Esophagus muscularis mucosa (tissue), 4 donors: ENCODE data around the gene ARID1B. TPM values are rescaled to one million over a fixed set of nuclear protein-coding genes. Genes with fewer than 3 reads are reported as not detected.

Source experiments
- DNase-seq: peaks from one replicate; pipeline ENCODE4 v3.0.0-alpha.2; 2017; ENCODE audit errors: extremely low spot score
- H3K27ac ChIP-seq, 4 donors: fragments of 200-600 bp; sonication (generic); replicated peaks in 1 of 4; 1 replicate in 3 of 4; 2 replicates in 1 of 4; pipeline ENCODE4 v1.5.1; 2016 to 2019; ENCODE audit warnings: mild to moderate bottlenecking in 1 of 4
- H3K27me3 ChIP-seq, 4 donors: fragments of 200-600 bp; sonication (generic); one replicate each; pipeline versions ENCODE4 v1.5.1 to v1.6.0; 2016 to 2019
- H3K36me3 ChIP-seq, 4 donors: fragments of 200-600 bp; sonication (generic); one replicate each; pipeline ENCODE4 v1.5.1; 2016 to 2019
- H3K4me1 ChIP-seq, 4 donors: fragments of 200-600 bp; sonication (generic); one replicate each; pipeline ENCODE4 v1.5.1; 2016 to 2019
- H3K4me3 ChIP-seq, 4 donors: fragments of 200-600 bp; sonication (generic); 1 replicate in 2 of 4; 2 replicates in 2 of 4; pipeline ENCODE4 v1.5.1; 2016 to 2019; ENCODE audit warnings: mild to moderate bottlenecking in 4 of 4, moderate library complexity in 1 of 4
- H3K9me3 ChIP-seq, 4 donors: fragments of 200-600 bp; sonication (generic); 1 replicate in 3 of 4; 2 replicates in 1 of 4; pipeline ENCODE4 v1.5.1; 2016 to 2019
- EP300 ChIP-seq: sonication (generic); formaldehyde crosslinking; IDR thresholded peaks from one replicate; pipeline ENCODE4 v1.6.1; 2017; ENCODE audit warnings: antibody characterized with exemption
- POLR2A ChIP-seq: fragments of 450-650 bp; IDR thresholded peaks from one replicate; pipeline ENCODE4 v1.6.1; 2017; ENCODE audit warnings: antibody characterized with exemption, moderate library complexity, mild to moderate bottlenecking, low read depth
- POLR2AphosphoS5 ChIP-seq, 2 donors: sonication (generic); formaldehyde crosslinking; IDR thresholded peaks; one replicate each; pipeline ENCODE4 v1.6.1; 2017; ENCODE audit warnings: antibody characterized with exemption in 2 of 2
- WGBS: methylation state at CpG from one replicate; pipeline ENCODE4 v1.1.5; 2018; 5-methylcytosine and 5-hydroxymethylcytosine counted together
- intact Hi-C: fragments of 100-400 bp; cut with DNase I; formaldehyde crosslinking; loops from one replicate; pipeline ENCODE4 v1.15.1; 2023
- total RNA-seq, 4 donors: library from RNA; depleted of rRNA; stranded (reverse); fragments of >200 nt; gene quantifications; one replicate each; pipeline versions ENCODE4 v1.1.0 to v1.2.1, GENCODE V29; 2016
- TF ChIP-seq, protein P1 (sequence below), 3 experiments: fragments of 200-600 bp in 2 of 3; fragments of 450-650 bp in 1 of 3; sonication (generic) in 2 of 3; IDR thresholded peaks; one replicate each; pipeline ENCODE4 v1.5.1; 2017 to 2019; ENCODE audit warnings: antibody characterized with exemption in 3 of 3, mild to moderate bottlenecking in 2 of 3, moderate library complexity in 1 of 3

ARID1B gene
- total RNA-seq, 4 donors from 2014 or later: 55.0 to 87.2 (median 72.7) TPM

- Histone ChIP-seq H3K27me3 (no peaks in the 10 kb centered on the region), H3K27ac (no peak overlapping the region), H3K4me3 (no peak overlapping the region), H3K4me1 (peaks cover 10 to 25% (median 20%) of the 10 kb centered on the region in 4 donors), H3K36me3 (peaks cover 3 to 24% (median 8%) of the 10 kb centered on the region in 4 donors), H3K9me3 (no peaks in the 10 kb centered on the region)
- 87% methylated on average over 5 of the region's 5 CpGs for whole genome bisulfite sequencing
- intact Hi-C loops: no loop called here
- DNase-seq: no peak
- TF ChIP-seq, protein P1, sequence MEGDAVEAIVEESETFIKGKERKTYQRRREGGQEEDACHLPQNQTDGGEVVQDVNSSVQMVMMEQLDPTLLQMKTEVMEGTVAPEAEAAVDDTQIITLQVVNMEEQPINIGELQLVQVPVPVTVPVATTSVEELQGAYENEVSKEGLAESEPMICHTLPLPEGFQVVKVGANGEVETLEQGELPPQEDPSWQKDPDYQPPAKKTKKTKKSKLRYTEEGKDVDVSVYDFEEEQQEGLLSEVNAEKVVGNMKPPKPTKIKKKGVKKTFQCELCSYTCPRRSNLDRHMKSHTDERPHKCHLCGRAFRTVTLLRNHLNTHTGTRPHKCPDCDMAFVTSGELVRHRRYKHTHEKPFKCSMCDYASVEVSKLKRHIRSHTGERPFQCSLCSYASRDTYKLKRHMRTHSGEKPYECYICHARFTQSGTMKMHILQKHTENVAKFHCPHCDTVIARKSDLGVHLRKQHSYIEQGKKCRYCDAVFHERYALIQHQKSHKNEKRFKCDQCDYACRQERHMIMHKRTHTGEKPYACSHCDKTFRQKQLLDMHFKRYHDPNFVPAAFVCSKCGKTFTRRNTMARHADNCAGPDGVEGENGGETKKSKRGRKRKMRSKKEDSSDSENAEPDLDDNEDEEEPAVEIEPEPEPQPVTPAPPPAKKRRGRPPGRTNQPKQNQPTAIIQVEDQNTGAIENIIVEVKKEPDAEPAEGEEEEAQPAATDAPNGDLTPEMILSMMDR (IDR thresholded peaks at IDR 0.05): no peak
- TF ChIP-seq POLR2A (no peak), POLR2AphosphoS5 (IDR thresholded peaks at IDR 0.05) (no peak), EP300 (no peak)
These were observed 395.8 kb downstream of the ARID1B start for GRCh38 chr6:157172830-157173536.

DNA sequence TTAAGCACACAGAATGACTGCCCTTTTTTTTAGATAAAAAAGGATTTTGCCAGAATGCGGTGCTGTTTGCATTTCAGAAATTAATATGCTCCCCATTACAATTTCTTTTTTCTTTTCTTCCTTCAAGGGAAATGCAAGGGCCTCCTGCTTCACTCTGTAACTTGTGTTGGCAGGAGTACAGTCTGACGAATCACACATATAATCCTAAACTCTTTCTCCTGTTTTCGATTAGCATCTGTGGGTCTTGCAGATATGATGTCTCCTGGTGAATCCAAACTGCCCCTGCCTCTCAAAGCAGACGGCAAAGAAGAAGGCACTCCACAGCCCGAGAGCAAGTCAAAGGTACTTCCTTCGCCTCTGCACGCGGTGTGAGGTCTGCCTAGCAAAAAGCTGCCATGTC lies 396.6 kb downstream of the ARID1B start:
- intact Hi-C loops: no loop called here
- peaks cover 0 to 20% (median 3%) of the 10 kb centered on the region in 4 donors for H3K36me3 ChIP-seq
- WGBS: 87% methylated on average over 8 of the region's 8 CpGs
- DNase-seq: no peak
- no peak for TF ChIP-seq POLR2A
- TF ChIP-seq, protein P1 (IDR thresholded peaks at IDR 0.05): no peak
- no peak overlapping the region for H3K4me3 ChIP-seq
- no peaks in the 10 kb centered on the region for H3K27me3 ChIP-seq
- peaks cover 10 to 23% (median 19%) of the 10 kb centered on the region in 4 donors for H3K4me1 ChIP-seq
- no peaks in the 10 kb centered on the region for H3K9me3 ChIP-seq
- H3K27ac ChIP-seq: no peak overlapping the region

DNA sequence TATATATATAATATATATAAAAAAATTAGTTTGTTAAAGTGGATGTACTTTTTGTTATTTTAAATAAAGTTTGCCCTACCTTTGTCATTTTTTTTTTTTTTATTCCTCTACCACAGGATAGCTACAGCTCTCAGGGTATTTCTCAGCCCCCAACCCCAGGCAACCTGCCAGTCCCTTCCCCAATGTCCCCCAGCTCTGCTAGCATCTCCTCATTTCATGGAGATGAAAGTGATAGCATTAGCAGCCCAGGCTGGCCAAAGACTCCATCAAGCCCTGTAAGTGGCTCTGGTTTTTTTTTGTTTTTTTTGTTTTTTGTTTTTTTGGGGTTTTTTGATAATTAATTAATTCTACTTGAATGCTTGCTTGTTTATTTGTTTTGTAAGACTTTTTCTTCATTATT lies 397.6 kb downstream of the ARID1B start:
- no peaks in the 10 kb centered on the region for H3K9me3 ChIP-seq
- TF ChIP-seq POLR2A (no peak), POLR2AphosphoS5 (IDR thresholded peaks at IDR 0.05) (no peak), EP300 (no peak)
- TF ChIP-seq, protein P1 (IDR thresholded peaks at IDR 0.05): no peak
- peaks cover 8 to 13% (median 10%) of the 10 kb centered on the region in 4 donors for H3K4me1 ChIP-seq
- H3K27me3 ChIP-seq: no peaks in the 10 kb centered on the region
- H3K27ac ChIP-seq: no peak overlapping the region
- intact Hi-C loops: no loop called here
- H3K4me3 ChIP-seq: no peak overlapping the region
- no peak for DNase-seq
- peaks cover 0 to 16% (median 3%) of the 10 kb centered on the region in 4 donors for H3K36me3 ChIP-seq

- H3K4me1 ChIP-seq: no peaks in the 10 kb centered on the region
- 96% methylated on average over 15 of the region's 15 CpGs for WGBS
- TF ChIP-seq POLR2A (no peak), POLR2AphosphoS5 (IDR thresholded peaks at IDR 0.05) (no peak), EP300 (no peak)
- TF ChIP-seq, protein P1 (IDR thresholded peaks at IDR 0.05): no peak
- no peaks in the 10 kb centered on the region for H3K9me3 ChIP-seq
- no peak overlapping the region for H3K27ac ChIP-seq
- intact Hi-C loops: no loop called here
- no peak overlapping the region for H3K4me3 ChIP-seq
- H3K36me3 ChIP-seq: peaks cover 0 to 38% (median 23%) of the 10 kb centered on the region in 4 donors
- no peaks in the 10 kb centered on the region for H3K27me3 ChIP-seq
- DNase-seq: no peak
These were observed 400.7 kb downstream of the ARID1B start for GRCh38 chr6:157177731-157178336.
